Measurements from ENCODE around the gene CNN2. TPM values are rescaled to one million over a fixed set of nuclear protein-coding genes. Genes with fewer than 3 reads are reported as not detected.

CNN2 gene
- total RNA-seq, 1 donor from 2014 or later: 58.2 TPM

GRCh38 chr19:1049106-1049505 lies 22.7 kb downstream of the CNN2 start:
- no peak for DNase-seq

GRCh38 chr19:1049800-1050199 lies 23.4 kb downstream of the CNN2 start:
- DNase-seq: no peak

- no peak for DNase-seq
Observed at GRCh38 chr19:1050989-1051788, 24.8 kb downstream of the CNN2 start.

GRCh38 chr19:1051791-1052190 lies 25.4 kb downstream of the CNN2 start:
- DNase-seq: no peak

- DNase-seq: no peak
Observed at GRCh38 chr19:1052349-1052975, 26.1 kb downstream of the CNN2 start.

- no peak for DNase-seq
Observed at GRCh38 chr19:1053176-1054101, 27.0 kb downstream of the CNN2 start.

GRCh38 chr19:1054102-1055027 lies 28.0 kb downstream of the CNN2 start:
- DNase-seq: no peak

- no peak for DNase-seq
Observed at GRCh38 chr19:1055028-1055425, 28.6 kb downstream of the CNN2 start.

GRCh38 chr19:1055886-1056620 lies 29.6 kb downstream of the CNN2 start:
- DNase-seq: no peak

GRCh38 chr19:1057176-1057855 lies 30.9 kb downstream of the CNN2 start:
- no peak for DNase-seq

- no peak for DNase-seq
Observed at GRCh38 chr19:1058112-1058511, 31.7 kb downstream of the CNN2 start.

GRCh38 chr19:1060689-1061088 lies 34.3 kb downstream of the CNN2 start:
- no peak for DNase-seq

- DNase-seq: no peak
Observed at GRCh38 chr19:1061987-1062386, 35.6 kb downstream of the CNN2 start.

- DNase-seq: no peak
Observed at GRCh38 chr19:1062387-1063029, 36.1 kb downstream of the CNN2 start.

- no peak for DNase-seq
Observed at GRCh38 chr19:1063030-1063908, 36.9 kb downstream of the CNN2 start.

GRCh38 chr19:1063909-1064660 lies 37.7 kb downstream of the CNN2 start:
- DNase-seq: no peak

GRCh38 chr19:1064661-1065605 lies 38.5 kb downstream of the CNN2 start:
- DNase-seq: peak; percentile 15

Measured in skin of body (tissue), 2 donors.